Body of pancreas (tissue), 4 donors: ENCODE results near the gene NUDT3.

Experiments
- POLR2A ChIP-seq, 3 donors: fragments of 450-650 bp; IDR thresholded peaks; one replicate each; pipeline ENCODE4 v1.6.1; 2016; ENCODE audit warnings: antibody characterized with exemption in 3 of 3, mild to moderate bottlenecking in 2 of 3
- TF ChIP-seq, protein P1 (sequence below), 7 experiments: fragments of 450-650 bp in 4 of 7; fragments of 200-600 bp in 3 of 7; sonication (generic) in 3 of 7; IDR thresholded peaks; one replicate each; pipeline ENCODE4 v1.5.1; 2016 to 2019; ENCODE audit warnings: antibody characterized with exemption in 7 of 7

DNA sequence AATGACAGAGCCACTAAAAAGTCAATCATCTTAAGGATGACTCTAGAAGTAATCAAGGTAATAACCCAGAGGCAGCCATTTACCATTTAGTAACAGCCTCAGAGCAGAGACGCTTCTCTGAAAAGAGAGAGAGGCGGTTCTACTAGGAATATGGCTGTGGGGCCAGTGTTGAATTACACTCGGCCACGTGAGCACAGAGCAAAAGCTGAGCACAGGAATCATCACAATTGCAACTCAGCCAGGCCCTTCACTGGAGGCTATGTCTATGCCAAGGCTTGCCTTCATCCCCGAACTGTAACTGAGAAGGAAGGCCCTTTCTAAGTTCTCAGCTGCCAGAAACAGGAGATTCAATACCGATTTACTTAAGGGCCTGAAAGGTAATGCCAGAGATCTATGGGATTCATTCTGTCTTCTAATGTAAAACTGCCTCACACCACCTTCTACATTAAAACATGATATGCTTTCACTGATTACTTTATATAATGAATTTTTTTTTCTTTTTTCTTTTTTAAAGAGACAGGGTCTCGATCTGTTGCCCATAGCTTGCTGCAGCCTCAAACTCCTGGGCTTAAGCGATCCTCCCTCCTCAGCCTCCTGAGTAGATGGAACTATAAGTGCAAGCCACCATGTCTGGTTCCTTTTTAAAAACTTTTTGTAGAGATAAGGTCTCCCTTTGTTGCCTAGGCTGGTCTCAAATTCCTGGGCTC lies 67.6 kb downstream of the NUDT3 start:
- no peak for TF ChIP-seq POLR2A (IDR thresholded peaks at IDR 0.05)
- TF ChIP-seq, protein P1, sequence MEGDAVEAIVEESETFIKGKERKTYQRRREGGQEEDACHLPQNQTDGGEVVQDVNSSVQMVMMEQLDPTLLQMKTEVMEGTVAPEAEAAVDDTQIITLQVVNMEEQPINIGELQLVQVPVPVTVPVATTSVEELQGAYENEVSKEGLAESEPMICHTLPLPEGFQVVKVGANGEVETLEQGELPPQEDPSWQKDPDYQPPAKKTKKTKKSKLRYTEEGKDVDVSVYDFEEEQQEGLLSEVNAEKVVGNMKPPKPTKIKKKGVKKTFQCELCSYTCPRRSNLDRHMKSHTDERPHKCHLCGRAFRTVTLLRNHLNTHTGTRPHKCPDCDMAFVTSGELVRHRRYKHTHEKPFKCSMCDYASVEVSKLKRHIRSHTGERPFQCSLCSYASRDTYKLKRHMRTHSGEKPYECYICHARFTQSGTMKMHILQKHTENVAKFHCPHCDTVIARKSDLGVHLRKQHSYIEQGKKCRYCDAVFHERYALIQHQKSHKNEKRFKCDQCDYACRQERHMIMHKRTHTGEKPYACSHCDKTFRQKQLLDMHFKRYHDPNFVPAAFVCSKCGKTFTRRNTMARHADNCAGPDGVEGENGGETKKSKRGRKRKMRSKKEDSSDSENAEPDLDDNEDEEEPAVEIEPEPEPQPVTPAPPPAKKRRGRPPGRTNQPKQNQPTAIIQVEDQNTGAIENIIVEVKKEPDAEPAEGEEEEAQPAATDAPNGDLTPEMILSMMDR (IDR thresholded peaks at IDR 0.05), result no peak
